SK-N-MC (cell line): ENCODE measurements around the gene DIP2C.

ENCODE experiments used
- EZH2 ChIP-seq: fragments of 200-600 bp; sonication (generic); IDR thresholded peaks from one replicate; pipeline ENCODE4 v1.6.1; 2017; ENCODE audit warnings: antibody characterized with exemption
- POLR2AphosphoS5 ChIP-seq: IDR thresholded peaks from 2 replicates; pipeline ENCODE4 v1.6.1; 2012; ENCODE audit warnings: mild to moderate bottlenecking, low read depth, low read length, borderline replicate concordance

- no peak for TF ChIP-seq POLR2AphosphoS5
- no peak for TF ChIP-seq EZH2
Observed at GRCh38 chr10:662223-662605, 27.3 kb downstream of the DIP2C start.
